Fibroblast of lung (primary cell): ENCODE results near the gene AKAP13. TPM values are rescaled to one million over a fixed set of nuclear protein-coding genes. Genes with fewer than 3 reads are reported as not detected.
A peak's percentile ranks its signal among the peaks of the same experiment; 100 is the strongest.

Experiments
- DNase-seq, 2 donors: peaks; one replicate each; pipeline versions ENCODE4 v3.0.0 to v3.0.0-alpha.2; 2010; ENCODE audit warnings: low read depth in 2 of 2
- H2AFZ ChIP-seq: 2 replicates; pipeline ENCODE4 v1.5.1; 2012; ENCODE audit warnings: low read length, control low read depth, inconsistent platforms
- H3K27ac ChIP-seq: 2 replicates; pipeline ENCODE4 v1.5.1; 2011; ENCODE audit warnings: low read length, control low read depth; ENCODE audit not compliant: insufficient read depth
- H3K27me3 ChIP-seq: 2 replicates; pipeline ENCODE4 v1.5.1; 2011; ENCODE audit warnings: mild to moderate bottlenecking, low read length; ENCODE audit not compliant: control insufficient read depth, insufficient read depth
- H3K36me3 ChIP-seq: 2 replicates; pipeline ENCODE4 v1.5.1; 2011; ENCODE audit warnings: low read length; ENCODE audit not compliant: control insufficient read depth, insufficient read depth
- H3K4me1 ChIP-seq: 2 replicates; pipeline ENCODE4 v1.5.1; 2011; ENCODE audit warnings: low read length; ENCODE audit not compliant: control insufficient read depth, insufficient read depth; ENCODE audit errors: extremely low read depth
- H3K4me2 ChIP-seq: 2 replicates; pipeline ENCODE4 v1.5.1; 2011; ENCODE audit warnings: low read length, control low read depth; ENCODE audit not compliant: insufficient read depth; ENCODE audit errors: extremely low read depth
- H3K4me3 ChIP-seq, 4 experiments: fragments of 200-600 bp in 1 of 4; sonication (generic) in 1 of 4; replicated peaks in 1 of 4; 2 replicates each; pipeline ENCODE4 v1.5.1; 2011 to 2016; ENCODE audit warnings: low read length in 4 of 4, low read depth in 3 of 4, mild to moderate bottlenecking in 3 of 4, control low read depth in 2 of 4, inconsistent platforms in 1 of 4, mixed read lengths in 1 of 4; ENCODE audit not compliant: insufficient read depth in 1 of 4; ENCODE audit errors: control extremely low read depth in 1 of 4
- H3K79me2 ChIP-seq: 2 replicates; pipeline ENCODE4 v1.5.1; 2012; ENCODE audit warnings: mild to moderate bottlenecking, low read length, inconsistent platforms; ENCODE audit not compliant: control insufficient read depth, insufficient read depth
- H3K9ac ChIP-seq: 2 replicates; pipeline ENCODE4 v1.5.1; 2011; ENCODE audit warnings: mild to moderate bottlenecking, low read length, control low read depth; ENCODE audit not compliant: insufficient read depth
- H3K9me3 ChIP-seq: 2 replicates; pipeline ENCODE4 v1.5.1; 2012; ENCODE audit warnings: low read depth, low read length; ENCODE audit not compliant: control insufficient read depth, insufficient read depth
- H4K20me1 ChIP-seq: 2 replicates; pipeline ENCODE4 v1.5.1; 2011; ENCODE audit warnings: low read length; ENCODE audit not compliant: control insufficient read depth, insufficient read depth; ENCODE audit errors: extremely low read depth
- EZH2 ChIP-seq: IDR thresholded peaks from 2 replicates; pipeline ENCODE4 v1.5.1; 2012; ENCODE audit warnings: low read length, control low read depth, mild to moderate bottlenecking; ENCODE audit errors: missing control alignments
- polyA plus RNA-seq, 2 donors: library from polyadenylated mRNA; depleted of rRNA in 1 of 2; stranded (reverse) in 1 of 2; unstranded in 1 of 2; fragments of >200 nt; gene quantifications; 2 replicates each; pipeline ENCODE4 v1.2.1, GENCODE V29; 2011 to 2012; ENCODE audit warnings: missing spikeins in 1 of 2
- total RNA-seq: library from RNA; depleted of rRNA; stranded (reverse); fragments of >200 nt; gene quantifications from 2 replicates; pipeline ENCODE4 v1.2.1, GENCODE V29; 2014
- TF ChIP-seq, protein P1 (sequence below), 2 donors: IDR thresholded peaks in 1 of 2; conservative IDR thresholded peaks in 1 of 2; 1 replicate in 1 of 2; 2 replicates in 1 of 2; pipeline ENCODE4 v1.5.1; 2011 to 2012; ENCODE audit warnings: low read length in 2 of 2, control low read depth in 1 of 2, inconsistent platforms in 1 of 2, low read depth in 1 of 2, mild to moderate bottlenecking in 1 of 2

Gene AKAP13
- total and polyA plus RNA-seq, 2 donors (not counting 1 experiment from before 2014, with no cell fraction given): 8.3 to 68.4 TPM

DNA sequence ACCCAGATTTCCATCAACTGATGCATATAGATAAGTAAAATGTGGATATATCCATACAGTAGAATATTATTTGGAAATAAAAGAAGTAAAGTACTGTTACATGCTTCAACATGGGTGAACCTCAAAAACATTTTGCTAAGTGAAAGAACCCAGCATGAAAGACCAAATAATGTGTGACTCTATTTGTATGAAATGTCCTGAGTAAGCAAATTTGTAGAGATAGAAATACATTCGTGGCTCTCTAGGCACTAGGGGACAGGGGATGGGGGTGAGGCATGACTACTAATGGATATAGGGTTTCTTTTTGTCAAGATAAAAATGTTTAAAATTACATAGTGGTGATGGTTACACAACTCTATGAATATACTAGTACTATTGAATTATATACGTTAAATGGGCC lies 250.6 kb downstream of the AKAP13 start:
- Histone ChIP-seq H3K79me2 (peaks cover 10% of the 10 kb centered on the region), H4K20me1 (no peaks in the 10 kb centered on the region), H3K27me3 (no peaks in the 10 kb centered on the region), H3K36me3 (no peaks in the 10 kb centered on the region), H3K27ac (no peak overlapping the region), H2AFZ (no peak overlapping the region), H3K4me1 (peaks cover under 1% of the 10 kb centered on the region), H3K9me3 (no peaks in the 10 kb centered on the region), H3K4me2 (no peak overlapping the region), H3K4me3 (no peak overlapping the region), H3K9ac (no peak overlapping the region)
- DNase-seq: peak in 1 of 2 donors; percentile 14
- no peak for TF ChIP-seq EZH2
- TF ChIP-seq, protein P1, sequence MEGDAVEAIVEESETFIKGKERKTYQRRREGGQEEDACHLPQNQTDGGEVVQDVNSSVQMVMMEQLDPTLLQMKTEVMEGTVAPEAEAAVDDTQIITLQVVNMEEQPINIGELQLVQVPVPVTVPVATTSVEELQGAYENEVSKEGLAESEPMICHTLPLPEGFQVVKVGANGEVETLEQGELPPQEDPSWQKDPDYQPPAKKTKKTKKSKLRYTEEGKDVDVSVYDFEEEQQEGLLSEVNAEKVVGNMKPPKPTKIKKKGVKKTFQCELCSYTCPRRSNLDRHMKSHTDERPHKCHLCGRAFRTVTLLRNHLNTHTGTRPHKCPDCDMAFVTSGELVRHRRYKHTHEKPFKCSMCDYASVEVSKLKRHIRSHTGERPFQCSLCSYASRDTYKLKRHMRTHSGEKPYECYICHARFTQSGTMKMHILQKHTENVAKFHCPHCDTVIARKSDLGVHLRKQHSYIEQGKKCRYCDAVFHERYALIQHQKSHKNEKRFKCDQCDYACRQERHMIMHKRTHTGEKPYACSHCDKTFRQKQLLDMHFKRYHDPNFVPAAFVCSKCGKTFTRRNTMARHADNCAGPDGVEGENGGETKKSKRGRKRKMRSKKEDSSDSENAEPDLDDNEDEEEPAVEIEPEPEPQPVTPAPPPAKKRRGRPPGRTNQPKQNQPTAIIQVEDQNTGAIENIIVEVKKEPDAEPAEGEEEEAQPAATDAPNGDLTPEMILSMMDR (conservative IDR thresholded peaks at IDR 0.05 in 1 of 2, IDR thresholded peaks at IDR 0.05 in 1 of 2; ENCODE audit: low read depth in 1 of 2, low read length in 2 of 2): no peak

DNA sequence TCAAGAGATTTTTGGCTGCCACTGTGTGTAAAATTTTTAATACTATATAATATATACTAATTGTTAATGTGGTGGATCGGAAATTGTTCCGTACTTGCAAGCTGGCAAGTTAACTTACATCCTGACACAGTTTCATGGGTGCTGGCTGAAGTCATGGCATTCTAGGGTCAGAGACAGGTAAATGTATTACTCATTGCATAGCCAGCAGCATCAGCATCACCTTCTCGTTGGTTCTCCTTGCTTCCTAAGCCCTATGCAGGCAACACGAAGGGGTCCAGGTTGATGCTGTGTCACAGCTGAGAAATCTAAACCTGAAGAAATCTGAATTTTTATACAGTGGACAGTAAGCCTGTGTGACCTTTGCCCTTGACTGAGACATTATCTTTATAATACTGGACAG lies 251.6 kb downstream of the AKAP13 start:
- Histone ChIP-seq H3K9ac (no peak overlapping the region), H2AFZ (no peak overlapping the region), H3K9me3 (no peaks in the 10 kb centered on the region), H4K20me1 (no peaks in the 10 kb centered on the region), H3K27ac (no peak overlapping the region), H3K79me2 (peaks cover 8% of the 10 kb centered on the region), H3K27me3 (no peaks in the 10 kb centered on the region), H3K36me3 (no peaks in the 10 kb centered on the region), H3K4me2 (no peak overlapping the region), H3K4me1 (no peaks in the 10 kb centered on the region), H3K4me3 (no peak overlapping the region)
- no peak for DNase-seq
- TF ChIP-seq, protein P1 (conservative IDR thresholded peaks at IDR 0.05 in 1 of 2, IDR thresholded peaks at IDR 0.05 in 1 of 2; ENCODE audit: low read depth in 1 of 2, low read length in 2 of 2): no peak
- no peak for TF ChIP-seq EZH2

DNA sequence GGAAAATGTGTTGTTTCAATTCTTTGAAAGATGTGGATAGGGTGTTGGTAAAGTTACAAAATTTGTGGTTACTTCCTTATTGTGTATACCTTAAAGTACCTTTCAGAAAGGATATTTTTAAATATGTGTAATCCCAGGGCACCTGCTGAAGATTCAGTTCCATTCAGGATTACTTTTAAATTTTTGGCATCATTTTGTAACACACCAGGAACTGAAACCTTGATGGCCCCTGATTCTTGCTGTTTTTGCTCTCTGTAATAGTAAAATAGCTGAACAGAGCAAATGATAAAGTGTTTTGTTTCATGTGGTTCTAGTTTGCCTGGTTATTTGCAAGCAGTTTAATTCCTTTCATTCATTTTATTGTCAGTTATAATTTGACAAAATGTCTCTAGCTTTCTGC lies 253.5 kb downstream of the AKAP13 start:
- Histone ChIP-seq H3K9me3 (no peaks in the 10 kb centered on the region), H2AFZ (no peak overlapping the region), H3K4me2 (no peak overlapping the region), H3K79me2 (peaks cover 3% of the 10 kb centered on the region), H3K4me3 (no peak overlapping the region), H3K27me3 (no peaks in the 10 kb centered on the region), H4K20me1 (no peaks in the 10 kb centered on the region), H3K36me3 (no peaks in the 10 kb centered on the region), H3K4me1 (no peaks in the 10 kb centered on the region), H3K9ac (no peak overlapping the region), H3K27ac (no peak overlapping the region)
- TF ChIP-seq, protein P1 (conservative IDR thresholded peaks at IDR 0.05 in 1 of 2, IDR thresholded peaks at IDR 0.05 in 1 of 2; ENCODE audit: low read depth in 1 of 2, low read length in 2 of 2): no peak
- TF ChIP-seq EZH2: no peak
- no peak for DNase-seq
